GM18867 (cell line): ENCODE results near the gene PCDHB9.
"Not testable (repeated sequence)": the region's sequence is repeated elsewhere in the genome, so short reads cannot be mapped to it uniquely, and the experiment has no call there.

Source experiments
- ATAC-seq: cut with Tn5 transposase; IDR thresholded peaks from one replicate; pipeline ENCODE4 v1.9.1; 2021; ENCODE audit warnings: mild to moderate bottlenecking, moderate library complexity; ENCODE audit not compliant: unreplicated experiment

Gene PCDHB9

GRCh38 chr5:141184117-141184855 lies 2.7 kb upstream of the PCDHB9 start:
- ATAC-seq, result not testable (repeated sequence)

GRCh38 chr5:141188682-141189081 lies 1.7 kb downstream of the PCDHB9 start:
- not testable (repeated sequence) for ATAC-seq

GRCh38 chr5:141189131-141189530 lies 2.2 kb downstream of the PCDHB9 start:
- ATAC-seq, result not testable (repeated sequence)

GRCh38 chr5:141192110-141192725 lies 5.3 kb downstream of the PCDHB9 start, which contains the start of gene PCDHB10:
PCDHB10 (plus strand) TSS chr5:141192353; CDS start chr5:141192553, 200 bp downstream.
- no peak for ATAC-seq

- not testable (repeated sequence) for ATAC-seq
Measured at GRCh38 chr5:141194332-141194731, 7.4 kb downstream of the PCDHB9 start.

- no peak for ATAC-seq
Measured at GRCh38 chr5:141196363-141196762, 9.4 kb downstream of the PCDHB9 start.

- no peak for ATAC-seq
Measured at GRCh38 chr5:141199359-141200235, 12.6 kb downstream of the PCDHB9 start, which contains the start of gene PCDHB11. PCDHB11 (plus strand) TSS chr5:141199627; CDS start chr5:141199775, 148 bp downstream.

- not testable (repeated sequence) for ATAC-seq
Measured at GRCh38 chr5:141201126-141201525, 14.2 kb downstream of the PCDHB9 start.

- not testable (repeated sequence) for ATAC-seq
Measured at GRCh38 chr5:141201646-141202045, 14.7 kb downstream of the PCDHB9 start.

- no peak for ATAC-seq
Measured at GRCh38 chr5:141208478-141208877, 21.5 kb downstream of the PCDHB9 start, which contains the start of gene PCDHB12. PCDHB12 (plus strand) TSS chr5:141208719; CDS start chr5:141208908, 189 bp downstream.

GRCh38 chr5:141210281-141210680 lies 23.3 kb downstream of the PCDHB9 start:
- not testable (repeated sequence) for ATAC-seq

GRCh38 chr5:141210849-141211248 lies 23.9 kb downstream of the PCDHB9 start:
- ATAC-seq, result not testable (repeated sequence)

- not testable (repeated sequence) for ATAC-seq
Measured at GRCh38 chr5:141213656-141214339, 26.8 kb downstream of the PCDHB9 start, which contains the start of gene PCDHB13. PCDHB13 (plus strand) TSS chr5:141213919; CDS start chr5:141214124, 205 bp downstream.

- ATAC-seq, result not testable (repeated sequence)
Measured at GRCh38 chr5:141214583-141214982, 27.6 kb downstream of the PCDHB9 start.

- ATAC-seq, result not testable (repeated sequence)
Measured at GRCh38 chr5:141215504-141215903, 28.5 kb downstream of the PCDHB9 start.

- not testable (repeated sequence) for ATAC-seq
Measured at GRCh38 chr5:141216035-141216434, 29.1 kb downstream of the PCDHB9 start.

GRCh38 chr5:141223112-141223783 lies 36.3 kb downstream of the PCDHB9 start, which contains the start of gene PCDHB14:
PCDHB14 (plus strand) TSS chr5:141223343; CDS start chr5:141223506, 163 bp downstream.
- no peak for ATAC-seq

- not testable (repeated sequence) for ATAC-seq
Measured at GRCh38 chr5:141224844-141225243, 37.9 kb downstream of the PCDHB9 start.

GRCh38 chr5:141225421-141225820 lies 38.5 kb downstream of the PCDHB9 start:
- not testable (repeated sequence) for ATAC-seq
